Stimulated activated naive B cell treated with anti-CD40 and anti-IgM and Interleukin-4, amounts not matched to agents 10 μg/mL and 1 μg/mL and 100 μg/mL, for 72 hours (primary cell): Measurements from ENCODE around the gene C1D.
"Not testable (repeated sequence)": the region's sequence is repeated elsewhere in the genome, so short reads cannot be mapped to it uniquely, and the experiment has no call there.

Experiments
- ATAC-seq, 2 donors: fragments of 150-1000 bp; cut with Tn5 transposase; replicated peaks; 2 replicates each; pipeline ENCODE4 v1.10.0; 2021; ENCODE audit warnings: moderate library complexity in 1 of 2
- DNase-seq: peaks from one replicate; pipeline ENCODE4 v3.0.0; 2021
- H3K27ac Mint-ChIP-seq: one replicate; pipeline ENCODE4 v1.8.0; 2022; ENCODE audit warnings: mild to moderate bottlenecking, mixed read lengths
- H3K27me3 Mint-ChIP-seq, 2 donors: one replicate each; pipeline ENCODE4 v1.8.0; 2022; ENCODE audit warnings: mixed read lengths in 2 of 2
- H3K36me3 Mint-ChIP-seq, 2 donors: one replicate each; pipeline ENCODE4 v1.8.0; 2022; ENCODE audit warnings: mixed read lengths in 2 of 2, mild to moderate bottlenecking in 1 of 2
- H3K4me1 Mint-ChIP-seq, 2 donors: one replicate each; pipeline ENCODE4 v1.8.0; 2022; ENCODE audit warnings: mixed read lengths in 2 of 2, mild to moderate bottlenecking in 1 of 2
- H3K4me3 Mint-ChIP-seq, 2 donors: one replicate each; pipeline ENCODE4 v1.8.0; 2022; ENCODE audit warnings: mild to moderate bottlenecking in 2 of 2, mixed read lengths in 2 of 2, moderate library complexity in 1 of 2
- H3K9me3 Mint-ChIP-seq, 2 donors: one replicate each; pipeline ENCODE4 v1.8.0; 2022; ENCODE audit warnings: mixed read lengths in 2 of 2, mild to moderate bottlenecking in 1 of 2

The C1D gene

GRCh38 chr2:68088940-68089339, 26.1 kb upstream of the C1D start:
- ATAC-seq, result no peak
- Mint-ChIP-seq H3K27me3 (no peaks in the 10 kb centered on the region), H3K4me3 (no peak overlapping the region), H3K9me3 (no peaks in the 10 kb centered on the region), H3K4me1 (peaks cover 0 to 1% of the 10 kb centered on the region in 2 donors), H3K36me3 (no peaks in the 10 kb centered on the region), H3K27ac (no peak overlapping the region)
- no peak for DNase-seq

GRCh38 chr2:68086166-68086565, 23.4 kb upstream of the C1D start:
- H3K27ac Mint-ChIP-seq, result no peak overlapping the region
- H3K27me3 Mint-ChIP-seq, result no peaks in the 10 kb centered on the region
- DNase-seq, result no peak
- ATAC-seq, result no peak
- H3K4me3 Mint-ChIP-seq, result no peak overlapping the region
- H3K9me3 Mint-ChIP-seq, result no peaks in the 10 kb centered on the region
- peaks cover 0 to 5% of the 10 kb centered on the region in 2 donors for H3K4me1 Mint-ChIP-seq
- no peaks in the 10 kb centered on the region for H3K36me3 Mint-ChIP-seq

GRCh38 chr2:68083346-68083745, 20.5 kb upstream of the C1D start:
- DNase-seq (no peak), ATAC-seq (no peak)
- Mint-ChIP-seq H3K4me1 (peaks cover 0 to 3% of the 10 kb centered on the region in 2 donors), H3K27ac (no peak overlapping the region), H3K9me3 (no peaks in the 10 kb centered on the region), H3K27me3 (no peaks in the 10 kb centered on the region), H3K36me3 (no peaks in the 10 kb centered on the region), H3K4me3 (no peak overlapping the region)

- no peaks in the 10 kb centered on the region for H3K36me3 Mint-ChIP-seq
Observed at GRCh38 chr2:68074050-68074449, 11.2 kb upstream of the C1D start.

GRCh38 chr2:68063797-68064646, 1.2 kb upstream of the C1D start:
- Mint-ChIP-seq H3K4me1 (peaks cover 14 to 15% of the 10 kb centered on the region in 2 donors), H3K27me3 (peaks cover 18 to 21% of the 10 kb centered on the region in 2 donors)
- not testable (repeated sequence) for ATAC-seq, H3K27ac Mint-ChIP-seq, H3K9me3 Mint-ChIP-seq, DNase-seq, H3K36me3 Mint-ChIP-seq, H3K4me3 Mint-ChIP-seq

More at GRCh38 chr2:68074050-68074449, 11.2 kb upstream of the C1D start:
- no peaks in the 10 kb centered on the region for H3K27me3 Mint-ChIP-seq
- no peak overlapping the region for H3K4me3 Mint-ChIP-seq
- DNase-seq (no peak), ATAC-seq (no peak)
- H3K9me3 Mint-ChIP-seq, result no peaks in the 10 kb centered on the region
- no peak overlapping the region for H3K27ac Mint-ChIP-seq
- H3K4me1 Mint-ChIP-seq, result no peaks in the 10 kb centered on the region

GRCh38 chr2:68060652-68061051, 2.2 kb downstream of the C1D start:
- peaks cover 21 to 30% of the 10 kb centered on the region in 2 donors for H3K4me1 Mint-ChIP-seq
- H3K9me3 Mint-ChIP-seq, result no peaks in the 10 kb centered on the region

DNA sequence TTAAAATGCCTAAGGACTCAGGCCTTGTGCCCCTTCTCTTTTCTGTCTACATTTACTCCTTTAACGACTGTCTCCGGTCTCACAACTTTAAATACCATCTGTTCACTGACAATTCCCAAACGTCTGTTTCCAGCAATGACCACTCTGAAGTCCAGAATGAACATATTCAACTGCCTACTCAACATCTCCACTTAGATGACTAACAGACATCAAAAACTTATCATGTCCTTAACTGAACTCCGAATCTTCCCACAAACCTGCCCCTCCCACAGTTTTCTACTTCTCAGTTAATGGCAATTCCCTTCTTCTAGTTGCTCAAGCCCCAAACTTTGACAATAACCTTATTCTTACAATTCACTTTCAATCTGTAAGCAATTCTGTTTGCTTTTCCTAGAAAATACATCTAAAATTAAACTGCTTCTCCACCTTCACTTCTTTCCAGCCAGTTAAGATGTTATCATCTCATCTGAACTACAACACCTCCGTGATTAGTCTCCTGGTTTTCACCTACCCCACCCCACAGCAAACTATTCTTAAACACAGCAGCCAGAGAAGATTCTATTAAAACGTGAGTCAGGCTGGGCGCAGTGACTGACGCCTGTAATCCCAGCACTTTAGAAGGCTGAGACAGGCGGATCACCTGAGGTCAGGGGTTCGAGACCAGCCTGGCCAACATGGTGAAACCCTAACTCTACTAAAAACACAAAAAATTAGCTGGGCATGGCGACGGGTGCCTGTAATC, 2.8 kb downstream of the C1D start:
- Mint-ChIP-seq H3K27ac (peak overlapping the region; percentile 10), H3K4me3 (no peak overlapping the region), H3K27me3 (peaks cover 3 to 4% of the 10 kb centered on the region in 2 donors), H3K36me3 (peaks cover 0 to 4% of the 10 kb centered on the region in 2 donors), H3K4me1 (peaks cover 25 to 37% of the 10 kb centered on the region in 2 donors), H3K9me3 (no peaks in the 10 kb centered on the region)
- DNase-seq (no peak), ATAC-seq (no peak)

More at GRCh38 chr2:68060652-68061051, 2.2 kb downstream of the C1D start:
- peaks cover 0 to 4% of the 10 kb centered on the region in 2 donors for H3K36me3 Mint-ChIP-seq
- H3K27ac Mint-ChIP-seq, result no peak overlapping the region
- H3K27me3 Mint-ChIP-seq, result peaks cover 6 to 8% of the 10 kb centered on the region in 2 donors
- ATAC-seq (no peak), DNase-seq (no peak)
- H3K4me3 Mint-ChIP-seq, result no peak overlapping the region

DNA sequence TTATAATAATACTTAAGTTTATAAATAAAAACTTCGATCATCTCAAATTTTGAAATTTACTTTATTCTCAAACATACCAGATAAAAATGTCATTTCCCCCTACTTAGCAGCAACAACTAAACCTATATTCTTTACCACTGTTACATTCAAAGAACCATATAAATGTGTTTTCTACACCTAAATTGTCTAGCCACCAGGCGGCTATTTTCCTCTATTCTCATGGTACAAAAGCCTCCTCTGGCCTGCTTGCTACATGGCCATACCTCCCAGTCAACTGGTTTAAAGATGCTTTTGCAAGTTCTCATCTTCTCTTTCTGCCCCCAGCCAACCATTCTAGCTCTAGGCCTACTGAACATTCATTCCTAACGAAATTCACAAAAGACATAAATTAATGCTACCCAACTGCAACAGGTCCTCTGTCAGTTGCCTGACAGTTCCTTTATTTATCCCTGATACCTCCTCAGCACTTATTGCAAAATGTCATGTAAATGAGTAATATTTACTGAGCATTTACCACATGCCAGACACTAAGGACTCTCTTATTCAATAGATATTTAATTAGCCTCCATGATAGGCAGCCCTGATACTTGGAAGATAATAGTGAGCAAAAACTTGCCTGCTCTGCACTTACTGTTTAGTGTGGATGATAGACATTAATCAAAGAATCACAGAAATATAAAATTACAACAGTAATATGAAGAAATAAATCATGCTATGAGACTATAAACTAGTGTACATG, 5.0 kb downstream of the C1D start:
- H3K4me1 Mint-ChIP-seq, result peaks cover 37 to 52% of the 10 kb centered on the region in 2 donors
- no peak for DNase-seq

GRCh38 chr2:68052717-68053422, 9.9 kb downstream of the C1D start:
- Mint-ChIP-seq H3K4me3 (no peak overlapping the region), H3K4me1 (peaks cover 34 to 61% of the 10 kb centered on the region in 2 donors), H3K36me3 (peaks cover 13 to 21% of the 10 kb centered on the region in 2 donors), H3K27me3 (no peaks in the 10 kb centered on the region), H3K27ac (no peak overlapping the region), H3K9me3 (peaks cover 0 to 1% of the 10 kb centered on the region in 2 donors)
- DNase-seq (no peak), ATAC-seq (no peak)

More for the DNA sequence above, 5.0 kb downstream of the C1D start:
- ATAC-seq, result no peak
- no peak overlapping the region for H3K4me3 Mint-ChIP-seq
- no peak overlapping the region for H3K27ac Mint-ChIP-seq
- no peaks in the 10 kb centered on the region for H3K27me3 Mint-ChIP-seq
- no peaks in the 10 kb centered on the region for H3K9me3 Mint-ChIP-seq
- H3K36me3 Mint-ChIP-seq, result peaks cover 5 to 8% of the 10 kb centered on the region in 2 donors

DNA sequence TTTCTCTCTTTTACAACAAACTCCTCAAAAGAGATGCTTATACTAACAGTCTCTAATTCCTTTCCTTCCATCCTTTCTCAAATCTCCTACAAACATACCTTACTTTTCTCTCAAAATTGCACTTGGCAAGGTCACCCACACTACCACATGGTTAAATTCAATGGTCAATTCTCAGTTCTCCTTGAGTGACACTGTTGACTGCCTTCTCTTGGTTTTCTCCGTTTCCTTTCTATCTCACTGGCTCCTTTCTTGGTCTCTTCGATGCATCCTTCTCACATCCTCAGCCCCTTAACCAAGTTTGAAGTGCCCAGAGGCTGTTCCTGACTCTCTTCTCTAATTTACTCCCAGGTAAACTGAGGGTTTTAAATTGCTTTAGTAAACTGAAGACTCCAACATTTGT, 12.5 kb downstream of the C1D start:
- Mint-ChIP-seq H3K27ac (no peak overlapping the region), H3K4me1 (peaks cover 30 to 47% of the 10 kb centered on the region in 2 donors), H3K9me3 (peaks cover 0 to 1% of the 10 kb centered on the region in 2 donors)

GRCh38 chr2:68046642-68047240, 16.1 kb downstream of the C1D start:
- ATAC-seq (no peak), DNase-seq (no peak)
- Mint-ChIP-seq H3K9me3 (peaks cover 0 to 1% of the 10 kb centered on the region in 2 donors), H3K27ac (no peak overlapping the region), H3K4me1 (peaks cover 14 to 23% of the 10 kb centered on the region in 2 donors), H3K36me3 (peaks cover 12 to 24% of the 10 kb centered on the region in 2 donors), H3K27me3 (no peaks in the 10 kb centered on the region), H3K4me3 (no peak overlapping the region)

More for the DNA sequence above, 12.5 kb downstream of the C1D start:
- Mint-ChIP-seq H3K4me3 (no peak overlapping the region), H3K36me3 (peaks cover 10 to 22% of the 10 kb centered on the region in 2 donors), H3K27me3 (no peaks in the 10 kb centered on the region)
- ATAC-seq (no peak), DNase-seq (no peak)

GRCh38 chr2:68046224-68046623, 16.6 kb downstream of the C1D start:
- ATAC-seq, result no peak
- Mint-ChIP-seq H3K27me3 (no peaks in the 10 kb centered on the region), H3K36me3 (peaks cover 9 to 20% of the 10 kb centered on the region in 2 donors), H3K4me3 (no peak overlapping the region), H3K9me3 (no peaks in the 10 kb centered on the region), H3K4me1 (peaks cover 12 to 18% of the 10 kb centered on the region in 2 donors), H3K27ac (no peak overlapping the region)
- no peak for DNase-seq

DNA sequence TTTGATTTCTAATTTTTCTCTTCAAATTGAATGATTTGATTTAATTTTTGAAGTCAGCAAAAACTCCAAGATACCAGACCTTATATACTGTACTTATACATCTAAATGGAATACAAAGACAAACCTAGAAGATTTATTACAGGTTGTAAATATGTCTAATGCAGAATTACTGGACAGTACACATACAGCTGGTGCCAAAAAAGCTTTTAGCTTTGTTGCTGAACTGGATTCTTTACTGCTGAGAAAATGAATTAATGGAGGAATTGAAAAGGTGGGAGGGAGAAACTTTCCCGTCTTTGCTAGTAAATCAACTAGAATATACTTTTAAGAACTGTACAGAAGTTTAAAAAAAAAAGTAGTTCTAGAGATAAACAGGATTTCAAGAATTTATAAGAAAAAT, 17.5 kb downstream of the C1D start:
- no peaks in the 10 kb centered on the region for H3K9me3 Mint-ChIP-seq
- DNase-seq (no peak), ATAC-seq (no peak)
- no peaks in the 10 kb centered on the region for H3K27me3 Mint-ChIP-seq
- H3K36me3 Mint-ChIP-seq, result peaks cover 8 to 15% of the 10 kb centered on the region in 2 donors
- H3K4me3 Mint-ChIP-seq, result no peak overlapping the region
- no peak overlapping the region for H3K27ac Mint-ChIP-seq
- H3K4me1 Mint-ChIP-seq, result peaks cover 6 to 9% of the 10 kb centered on the region in 2 donors
